Astrocyte of the hippocampus (primary cell): ENCODE results near the gene PTPN1.
"Not testable (repeated sequence)": the region's sequence is repeated elsewhere in the genome, so short reads cannot be mapped to it uniquely, and the experiment has no call there.

Experiments used
- DNase-seq: peaks from one replicate; pipeline ENCODE4 v3.0.0; 2011; ENCODE audit warnings: low read depth, low spot score

Gene PTPN1

GRCh38 chr20:50532221-50532620 is 22.0 kb downstream of the PTPN1 start:
- DNase-seq: no peak

DNA sequence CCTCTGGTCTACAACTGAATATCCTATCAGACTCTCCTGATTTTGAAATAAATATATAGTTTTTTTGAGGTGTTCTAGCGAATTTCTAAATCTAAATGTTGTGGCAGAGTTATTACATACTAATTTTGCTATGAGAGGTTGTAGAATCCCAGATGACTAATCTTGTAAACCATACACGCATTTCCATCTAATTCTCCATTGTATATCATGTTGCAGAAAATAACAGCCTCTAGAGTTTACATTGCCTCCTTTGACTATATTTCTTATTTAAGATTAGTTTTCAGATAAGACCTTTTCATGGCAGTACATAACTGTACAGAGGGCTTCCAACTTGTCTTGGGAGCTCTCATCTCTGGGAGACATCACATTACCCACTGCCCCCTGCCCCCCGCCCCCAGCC is 22.9 kb downstream of the PTPN1 start:
- no peak for DNase-seq

GRCh38 chr20:50533464-50533863 is 23.3 kb downstream of the PTPN1 start:
- DNase-seq: no peak

DNA sequence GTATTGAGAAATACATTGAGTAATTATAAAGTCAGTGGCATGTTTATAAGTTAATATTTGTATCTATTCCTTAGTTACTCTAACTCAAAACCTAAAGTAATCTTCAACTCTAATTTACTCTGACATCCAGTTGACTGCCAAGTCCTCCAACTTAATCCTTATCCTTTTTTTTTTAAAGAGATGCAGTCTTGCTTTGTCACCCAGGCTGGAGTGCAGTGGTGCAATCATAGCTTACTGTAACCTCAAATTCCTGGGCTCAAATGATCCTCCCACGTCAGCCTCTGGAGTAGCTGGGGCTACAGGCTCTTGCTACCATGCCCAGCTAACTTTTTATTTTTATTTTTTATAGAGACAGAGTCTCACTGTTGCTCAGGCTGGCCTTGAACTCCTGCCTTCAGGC is 24.4 kb downstream of the PTPN1 start:
- DNase-seq: peak; percentile 77

GRCh38 chr20:50535162-50535561 is 25.0 kb downstream of the PTPN1 start:
- DNase-seq: no peak

- peak; percentile 75 for DNase-seq
These were observed 26.1 kb downstream of the PTPN1 start for GRCh38 chr20:50536333-50536732.

DNA sequence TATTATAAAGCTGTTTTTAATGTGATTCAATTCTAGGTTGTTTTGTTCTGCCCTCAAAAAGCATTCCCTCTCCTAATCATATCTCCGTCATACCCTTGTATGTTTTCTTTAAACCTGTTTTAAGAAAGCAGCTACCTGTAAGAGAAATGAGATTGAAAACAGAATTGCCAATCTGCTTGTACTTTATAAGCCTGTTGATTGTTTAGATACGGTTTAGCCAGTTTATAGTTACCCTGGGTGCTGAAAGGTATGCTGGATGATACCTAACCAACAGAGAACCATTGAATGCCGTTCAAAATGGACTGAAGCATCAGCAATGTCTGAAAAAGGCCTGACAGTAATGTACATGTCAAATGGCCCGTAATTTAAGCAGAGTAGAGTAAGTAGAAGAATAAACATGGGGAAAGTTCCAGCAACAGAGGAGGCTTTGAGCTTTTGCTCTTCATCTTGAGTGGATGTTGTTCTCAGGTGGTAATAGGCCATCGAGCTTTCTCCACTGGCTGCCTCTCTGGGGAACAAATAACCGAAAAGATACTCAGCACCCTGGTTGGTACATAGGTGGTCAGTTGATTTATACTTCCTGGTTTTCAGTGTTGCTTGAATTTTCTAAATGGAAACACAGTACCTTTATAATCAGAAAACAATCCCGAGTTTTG is 27.5 kb downstream of the PTPN1 start:
- DNase-seq: no peak

GRCh38 chr20:50538276-50538675 is 28.1 kb downstream of the PTPN1 start:
- no peak for DNase-seq

- DNase-seq: not testable (repeated sequence)
These were observed 29.6 kb downstream of the PTPN1 start for GRCh38 chr20:50539798-50540197.

GRCh38 chr20:50540620-50541605 is 30.7 kb downstream of the PTPN1 start:
- DNase-seq: peak; percentile 95

- no peak for DNase-seq
These were observed 31.4 kb downstream of the PTPN1 start for GRCh38 chr20:50541606-50542041.

DNA sequence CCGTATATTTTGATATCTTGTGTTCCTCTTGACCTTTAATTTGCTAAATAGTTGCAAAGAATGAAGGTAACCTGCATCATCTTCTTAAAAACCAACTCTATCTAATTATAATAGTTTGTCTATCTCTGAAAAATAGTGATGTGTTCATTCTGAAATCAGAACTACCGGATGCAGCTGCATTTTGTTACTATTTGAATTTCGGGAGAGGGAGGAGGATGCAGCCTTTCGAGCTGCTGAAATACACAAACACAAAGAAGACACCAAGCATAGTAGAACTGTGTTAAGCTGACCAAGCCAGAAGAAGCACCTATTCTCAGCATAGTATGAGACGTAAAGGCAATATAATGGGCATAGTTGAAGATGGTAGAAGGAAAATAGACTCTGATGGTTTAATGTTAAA is 33.1 kb downstream of the PTPN1 start:
- no peak for DNase-seq

DNA sequence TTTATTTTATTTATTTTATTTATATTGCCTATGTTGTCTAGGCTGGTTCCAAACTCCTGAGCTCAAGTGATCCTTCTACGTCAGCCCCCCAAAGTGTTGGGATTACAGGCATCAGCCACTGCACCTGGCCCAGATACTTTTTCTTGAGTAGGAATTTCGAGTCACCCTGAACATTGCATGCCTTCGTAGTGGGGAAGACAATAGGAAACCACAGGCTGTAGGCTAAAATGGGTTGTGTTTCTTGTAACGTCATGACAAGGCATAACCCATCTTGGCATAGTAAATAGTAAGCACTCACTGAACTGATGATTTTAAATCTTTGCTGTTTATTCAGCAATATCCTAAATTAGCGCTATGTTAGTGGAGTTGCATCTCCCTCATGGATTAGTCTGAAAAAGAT is 34.9 kb downstream of the PTPN1 start:
- DNase-seq: peak; percentile 57

DNA sequence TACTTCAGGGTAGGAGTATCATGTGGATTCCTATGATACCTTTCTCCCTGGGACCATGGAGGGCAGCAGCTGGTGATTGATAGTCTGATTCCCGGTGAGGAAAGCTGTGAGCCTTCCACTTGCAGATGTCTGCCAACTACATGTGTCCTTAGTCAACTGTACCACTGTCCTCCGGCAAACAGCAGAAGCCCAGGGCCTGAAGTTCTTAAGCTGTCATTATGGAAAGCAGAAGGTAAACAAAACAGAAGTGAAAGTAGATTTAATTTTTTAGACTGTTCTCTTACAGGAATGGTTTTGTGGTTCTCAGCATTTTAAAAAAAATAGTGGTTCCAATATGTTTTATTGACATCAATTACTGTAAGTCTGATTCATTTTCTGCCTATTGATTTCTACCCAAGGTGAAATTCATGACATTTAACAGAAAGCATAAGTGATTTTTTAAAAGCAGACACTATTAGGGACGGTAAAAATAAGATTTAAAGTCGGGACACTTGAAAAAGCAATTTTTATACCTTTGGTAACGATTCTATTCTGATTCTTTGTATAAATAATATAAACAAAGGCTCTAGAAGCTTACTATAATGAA is 36.6 kb downstream of the PTPN1 start:
- no peak for DNase-seq

GRCh38 chr20:50547964-50548363 is 37.8 kb downstream of the PTPN1 start:
- DNase-seq: no peak

- DNase-seq: no peak
These were observed 38.2 kb downstream of the PTPN1 start for GRCh38 chr20:50548396-50548795.

DNA sequence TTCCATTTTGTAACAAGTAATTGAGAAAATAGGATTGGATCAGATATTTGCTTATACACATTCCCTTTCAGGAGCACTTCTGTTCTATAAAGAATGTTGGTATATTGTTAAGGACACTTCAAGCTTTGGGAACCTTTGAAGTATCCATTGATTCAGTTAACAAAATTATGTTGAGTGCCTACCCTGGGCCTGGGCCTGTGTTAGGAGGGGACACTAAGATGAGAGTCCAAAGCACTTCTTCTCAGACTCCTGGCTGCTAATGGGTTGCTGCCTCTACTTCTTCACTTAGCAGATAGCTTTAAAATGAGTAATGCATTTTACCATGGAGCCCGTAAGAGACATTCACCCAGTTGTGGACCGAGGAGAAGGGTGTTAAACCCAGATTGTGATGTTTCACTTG is 40.3 kb downstream of the PTPN1 start:
- DNase-seq: no peak

GRCh38 chr20:50551288-50551687 is 41.1 kb downstream of the PTPN1 start:
- no peak for DNase-seq

- no peak for DNase-seq
These were observed 42.8 kb downstream of the PTPN1 start for GRCh38 chr20:50552979-50553378.

- DNase-seq: no peak
These were observed 44.8 kb downstream of the PTPN1 start for GRCh38 chr20:50554694-50555579.

GRCh38 chr20:50555662-50556061 is 45.5 kb downstream of the PTPN1 start:
- DNase-seq: no peak
